Esophagus muscularis mucosa (tissue), 4 donors: Measurements from ENCODE around the gene APPL2. TPM values are rescaled to one million over a fixed set of nuclear protein-coding genes. Genes with fewer than 3 reads are reported as not detected.

Source experiments
- DNase-seq: peaks from one replicate; pipeline ENCODE4 v3.0.0-alpha.2; 2017; ENCODE audit errors: extremely low spot score
- H3K27ac ChIP-seq, 4 donors: fragments of 200-600 bp; sonication (generic); replicated peaks in 1 of 4; 1 replicate in 3 of 4; 2 replicates in 1 of 4; pipeline ENCODE4 v1.5.1; 2016 to 2019; ENCODE audit warnings: mild to moderate bottlenecking in 1 of 4
- H3K27me3 ChIP-seq, 4 donors: fragments of 200-600 bp; sonication (generic); one replicate each; pipeline versions ENCODE4 v1.5.1 to v1.6.0; 2016 to 2019
- H3K36me3 ChIP-seq, 4 donors: fragments of 200-600 bp; sonication (generic); one replicate each; pipeline ENCODE4 v1.5.1; 2016 to 2019
- H3K4me1 ChIP-seq, 4 donors: fragments of 200-600 bp; sonication (generic); one replicate each; pipeline ENCODE4 v1.5.1; 2016 to 2019
- H3K4me3 ChIP-seq, 4 donors: fragments of 200-600 bp; sonication (generic); 1 replicate in 2 of 4; 2 replicates in 2 of 4; pipeline ENCODE4 v1.5.1; 2016 to 2019; ENCODE audit warnings: mild to moderate bottlenecking in 4 of 4, moderate library complexity in 1 of 4
- H3K9me3 ChIP-seq, 4 donors: fragments of 200-600 bp; sonication (generic); 1 replicate in 3 of 4; 2 replicates in 1 of 4; pipeline ENCODE4 v1.5.1; 2016 to 2019
- EP300 ChIP-seq: sonication (generic); formaldehyde crosslinking; IDR thresholded peaks from one replicate; pipeline ENCODE4 v1.6.1; 2017; ENCODE audit warnings: antibody characterized with exemption
- POLR2A ChIP-seq: fragments of 450-650 bp; IDR thresholded peaks from one replicate; pipeline ENCODE4 v1.6.1; 2017; ENCODE audit warnings: antibody characterized with exemption, moderate library complexity, mild to moderate bottlenecking, low read depth
- POLR2AphosphoS5 ChIP-seq, 2 donors: sonication (generic); formaldehyde crosslinking; IDR thresholded peaks; one replicate each; pipeline ENCODE4 v1.6.1; 2017; ENCODE audit warnings: antibody characterized with exemption in 2 of 2
- WGBS: methylation state at CpG from one replicate; pipeline ENCODE4 v1.1.5; 2018; 5-methylcytosine and 5-hydroxymethylcytosine counted together
- intact Hi-C: fragments of 100-400 bp; cut with DNase I; formaldehyde crosslinking; loops from one replicate; pipeline ENCODE4 v1.15.1; 2023
- total RNA-seq, 4 donors: library from RNA; depleted of rRNA; stranded (reverse); fragments of >200 nt; gene quantifications; one replicate each; pipeline versions ENCODE4 v1.1.0 to v1.2.1, GENCODE V29; 2016
- TF ChIP-seq, protein P1 (sequence below), 3 experiments: fragments of 200-600 bp in 2 of 3; fragments of 450-650 bp in 1 of 3; sonication (generic) in 2 of 3; IDR thresholded peaks; one replicate each; pipeline ENCODE4 v1.5.1; 2017 to 2019; ENCODE audit warnings: antibody characterized with exemption in 3 of 3, mild to moderate bottlenecking in 2 of 3, moderate library complexity in 1 of 3

Gene APPL2
- total RNA-seq, 4 donors from 2014 or later: 16.6 to 30.0 (median 23.3) TPM

DNA sequence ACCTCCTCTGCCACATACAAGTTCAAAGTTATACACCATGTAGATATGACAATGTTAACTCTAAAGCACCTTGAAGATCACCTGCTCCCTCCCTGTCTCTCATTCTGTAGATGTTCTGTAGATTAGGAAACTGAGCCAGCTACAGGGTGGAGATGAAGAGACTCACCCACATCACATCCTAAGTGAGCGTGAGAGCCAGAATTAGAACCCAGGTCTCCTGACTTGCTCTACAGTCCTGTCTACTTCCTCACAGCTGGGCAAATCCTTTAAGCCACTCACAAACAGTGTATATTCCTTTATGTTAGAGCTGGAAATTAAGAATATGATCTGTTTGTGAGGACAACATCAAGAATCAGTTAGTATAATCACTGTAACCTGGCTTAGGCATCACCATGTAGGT lies 1.8 kb downstream of the APPL2 start:
- Histone ChIP-seq H3K27ac (peak overlapping the region in 1 of 4 donors; percentile 94), H3K4me3 (peak overlapping the region; percentile 86 to 98 (median 96)), H3K36me3 (peaks cover 0 to 4% (median 0%) of the 10 kb centered on the region in 4 donors), H3K9me3 (no peaks in the 10 kb centered on the region), H3K27me3 (no peaks in the 10 kb centered on the region), H3K4me1 (peaks cover 33 to 68% (median 62%) of the 10 kb centered on the region in 4 donors)
- DNase-seq: no peak
- intact Hi-C loops: no loop called here
- TF ChIP-seq POLR2AphosphoS5 (IDR thresholded peaks at IDR 0.05) (no peak), EP300 (no peak)
- 92% methylated on average over 1 of the region's 1 CpG for WGBS

DNA sequence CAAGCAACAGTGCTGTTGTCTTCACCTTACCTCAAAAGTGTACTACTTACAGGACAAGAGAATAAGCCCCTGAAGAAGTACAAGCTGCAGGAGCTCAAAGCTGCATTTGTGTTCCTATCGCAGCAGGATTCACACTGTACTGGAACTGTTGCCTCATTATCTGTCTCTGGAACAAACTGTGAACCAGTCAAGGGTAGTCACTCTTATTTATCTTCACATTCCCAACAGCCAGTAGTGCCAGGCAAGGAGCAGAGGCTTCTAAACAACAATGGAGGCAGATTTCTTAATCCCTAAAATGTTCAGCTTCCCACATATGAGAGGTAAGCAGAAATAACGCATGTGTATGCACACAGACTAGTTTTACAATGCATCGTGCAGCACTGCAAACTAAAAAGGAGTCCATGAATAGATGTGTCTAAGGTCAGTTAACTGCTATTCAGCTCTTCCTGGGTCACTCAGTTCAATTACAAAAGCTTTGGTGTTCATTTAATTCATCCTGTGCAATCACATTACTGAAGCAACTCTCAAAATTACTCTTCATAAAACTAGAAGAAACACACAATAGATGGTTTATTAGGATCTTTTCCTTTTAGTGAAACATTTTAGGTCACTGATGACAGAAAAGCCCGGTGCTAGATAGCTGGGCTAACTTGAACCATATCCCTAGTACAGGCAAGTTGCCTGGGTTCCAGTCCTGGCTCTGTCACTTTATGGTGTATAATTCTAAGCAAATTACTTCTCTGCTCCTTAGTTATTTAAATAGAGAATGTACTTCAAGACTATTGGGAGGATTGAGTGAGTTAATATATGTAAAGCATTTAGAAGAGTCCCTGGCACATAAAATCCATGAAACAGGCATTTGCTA lies 2.7 kb downstream of the APPL2 start:
- TF ChIP-seq POLR2A (no peak), POLR2AphosphoS5 (IDR thresholded peaks at IDR 0.05) (no peak), EP300 (no peak)
- TF ChIP-seq, protein P1, sequence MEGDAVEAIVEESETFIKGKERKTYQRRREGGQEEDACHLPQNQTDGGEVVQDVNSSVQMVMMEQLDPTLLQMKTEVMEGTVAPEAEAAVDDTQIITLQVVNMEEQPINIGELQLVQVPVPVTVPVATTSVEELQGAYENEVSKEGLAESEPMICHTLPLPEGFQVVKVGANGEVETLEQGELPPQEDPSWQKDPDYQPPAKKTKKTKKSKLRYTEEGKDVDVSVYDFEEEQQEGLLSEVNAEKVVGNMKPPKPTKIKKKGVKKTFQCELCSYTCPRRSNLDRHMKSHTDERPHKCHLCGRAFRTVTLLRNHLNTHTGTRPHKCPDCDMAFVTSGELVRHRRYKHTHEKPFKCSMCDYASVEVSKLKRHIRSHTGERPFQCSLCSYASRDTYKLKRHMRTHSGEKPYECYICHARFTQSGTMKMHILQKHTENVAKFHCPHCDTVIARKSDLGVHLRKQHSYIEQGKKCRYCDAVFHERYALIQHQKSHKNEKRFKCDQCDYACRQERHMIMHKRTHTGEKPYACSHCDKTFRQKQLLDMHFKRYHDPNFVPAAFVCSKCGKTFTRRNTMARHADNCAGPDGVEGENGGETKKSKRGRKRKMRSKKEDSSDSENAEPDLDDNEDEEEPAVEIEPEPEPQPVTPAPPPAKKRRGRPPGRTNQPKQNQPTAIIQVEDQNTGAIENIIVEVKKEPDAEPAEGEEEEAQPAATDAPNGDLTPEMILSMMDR (IDR thresholded peaks at IDR 0.05): no peak
- Histone ChIP-seq H3K4me3 (peak overlapping the region in 1 of 4 donors; percentile 4), H3K27me3 (no peaks in the 10 kb centered on the region), H3K27ac (no peak overlapping the region), H3K9me3 (no peaks in the 10 kb centered on the region), H3K36me3 (peaks cover 4 to 13% (median 6%) of the 10 kb centered on the region in 4 donors), H3K4me1 (peaks cover 34 to 73% (median 66%) of the 10 kb centered on the region in 4 donors)
- 62% methylated on average over 4 of the region's 4 CpGs for WGBS
- no peak for DNase-seq
- intact Hi-C loops: no loop called here

DNA sequence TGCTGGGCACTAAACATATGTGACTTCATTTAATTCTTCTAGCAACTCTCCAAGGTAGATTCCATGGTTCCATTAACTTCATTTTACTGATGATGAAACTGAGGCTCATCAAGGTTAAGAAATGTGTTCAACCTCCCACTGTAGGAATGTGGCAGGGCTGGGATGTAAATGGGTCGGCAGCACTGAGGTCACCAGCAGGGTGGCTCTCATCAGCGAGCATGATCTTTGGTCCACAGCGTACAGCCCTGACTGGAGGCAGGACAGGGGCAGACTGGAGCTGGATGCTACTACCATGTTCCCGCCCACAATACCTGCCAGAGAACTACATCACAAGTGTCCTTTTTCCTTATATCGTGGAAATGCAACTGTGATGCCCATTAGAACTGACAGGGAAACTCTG lies 4.6 kb downstream of the APPL2 start:
- no peaks in the 10 kb centered on the region for H3K9me3 ChIP-seq
- H3K27ac ChIP-seq: no peak overlapping the region
- no peak overlapping the region for H3K4me3 ChIP-seq
- 79% methylated on average over 5 of the region's 5 CpGs for WGBS
- intact Hi-C loops: no loop called here
- H3K27me3 ChIP-seq: no peaks in the 10 kb centered on the region
- peaks cover 5 to 29% (median 19%) of the 10 kb centered on the region in 4 donors for H3K36me3 ChIP-seq
- no peak for DNase-seq
- H3K4me1 ChIP-seq: peaks cover 39 to 81% (median 67%) of the 10 kb centered on the region in 4 donors
- TF ChIP-seq POLR2A (no peak), EP300 (no peak), POLR2AphosphoS5 (IDR thresholded peaks at IDR 0.05) (no peak)
- TF ChIP-seq, protein P1 (IDR thresholded peaks at IDR 0.05): no peak

DNA sequence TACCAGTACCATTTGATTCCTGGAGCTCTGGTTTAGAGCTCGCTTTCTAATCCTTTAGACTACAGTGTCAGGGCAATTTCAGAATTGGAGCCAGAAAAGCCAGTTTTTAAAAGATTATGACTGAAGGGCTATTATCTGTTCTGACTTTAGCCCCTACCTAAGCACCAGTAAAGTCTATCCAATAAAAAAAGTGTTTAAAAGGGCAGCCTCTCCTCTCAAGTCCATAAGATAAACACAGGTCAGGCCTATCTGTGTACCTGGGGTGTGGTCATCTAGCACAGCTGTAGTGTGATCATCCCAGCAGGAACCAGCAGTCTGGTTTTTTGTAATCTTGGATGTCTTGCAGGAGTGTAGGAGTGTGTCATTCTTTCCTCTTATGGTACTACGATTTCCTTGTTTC lies 6.6 kb downstream of the APPL2 start:
- H3K4me3 ChIP-seq: no peak overlapping the region
- 85% methylated on average over 2 of the region's 2 CpGs for WGBS
- no peaks in the 10 kb centered on the region for H3K27me3 ChIP-seq
- intact Hi-C loops: no loop called here
- peaks cover 52 to 84% (median 67%) of the 10 kb centered on the region in 4 donors for H3K4me1 ChIP-seq
- no peaks in the 10 kb centered on the region for H3K9me3 ChIP-seq
- TF ChIP-seq POLR2AphosphoS5 (IDR thresholded peaks at IDR 0.05): no peak
- no peak for TF ChIP-seq POLR2A
- TF ChIP-seq, protein P1 (IDR thresholded peaks at IDR 0.05): no peak
- no peak for TF ChIP-seq EP300
- peaks cover 5 to 33% (median 20%) of the 10 kb centered on the region in 4 donors for H3K36me3 ChIP-seq
- DNase-seq: no peak
- H3K27ac ChIP-seq: peak overlapping the region; percentile 31 to 52 (median 44)

DNA sequence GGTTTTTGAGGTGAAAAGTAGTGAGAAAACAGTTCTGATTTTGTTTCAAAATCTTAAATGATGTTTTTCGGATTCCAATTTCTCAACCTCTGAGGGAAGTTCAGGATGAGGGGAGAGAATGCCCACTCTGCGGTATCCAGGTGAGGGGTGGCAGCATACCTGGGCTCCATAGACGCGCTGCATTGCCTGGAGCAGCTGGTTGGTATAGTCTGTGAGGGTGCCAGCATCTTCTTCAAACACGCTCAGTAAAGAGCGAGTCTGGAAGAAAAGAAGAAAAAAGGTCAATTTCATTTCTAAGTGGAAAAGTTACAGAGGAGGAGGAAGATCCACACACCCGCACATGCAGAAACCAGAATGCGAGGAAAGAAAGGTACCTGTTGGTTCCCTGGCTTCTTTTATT lies 7.0 kb downstream of the APPL2 start:
- Histone ChIP-seq H3K27ac (peak overlapping the region; percentile 31 to 52 (median 44)), H3K9me3 (no peaks in the 10 kb centered on the region), H3K4me1 (peaks cover 51 to 80% (median 65%) of the 10 kb centered on the region in 4 donors), H3K36me3 (peaks cover 5 to 33% (median 22%) of the 10 kb centered on the region in 4 donors), H3K27me3 (no peaks in the 10 kb centered on the region), H3K4me3 (no peak overlapping the region)
- WGBS: 98% methylated on average over 8 of the region's 8 CpGs
- no peak for DNase-seq
- TF ChIP-seq POLR2A (no peak), POLR2AphosphoS5 (IDR thresholded peaks at IDR 0.05) (no peak), EP300 (no peak)
- TF ChIP-seq, protein P1 (IDR thresholded peaks at IDR 0.05): no peak
- intact Hi-C loops: no loop called here
